RWPE2 (cell line): ENCODE data around the gene MSI2.

Experiments used
- ATAC-seq: fragments of 200-7000 bp; cut with Tn5 transposase; 3 replicates; pipeline ENCODE4 v1.9.1; 2021; ENCODE audit warnings: low read depth
- DNase-seq: peaks from one replicate; pipeline ENCODE4 v3.0.0-alpha.2; 2020; ENCODE audit warnings: low spot score
- H3K27ac ChIP-seq: fragments of 450-650 bp; 2 replicates; pipeline ENCODE4 v1.5.1; 2017; ENCODE audit warnings: mild to moderate bottlenecking; ENCODE audit not compliant: poor library complexity, severe bottlenecking
- H3K27me3 ChIP-seq: fragments of 250-450 bp; sonication (Bioruptor Pico); 2 replicates; pipeline ENCODE4 v1.5.1; 2021; ENCODE audit warnings: mild to moderate bottlenecking, moderate library complexity; ENCODE audit not compliant: insufficient read depth, poor library complexity, severe bottlenecking
- H3K36me3 ChIP-seq: fragments of 250-450 bp; sonication (Bioruptor Pico); 2 replicates; pipeline ENCODE4 v1.5.1; 2020; ENCODE audit warnings: low read depth, mild to moderate bottlenecking, moderate library complexity
- H3K4me1 ChIP-seq: fragments of 250-450 bp; sonication (Bioruptor Pico); 2 replicates; pipeline ENCODE4 v1.5.1; 2021; ENCODE audit warnings: mild to moderate bottlenecking, moderate library complexity; ENCODE audit not compliant: insufficient read depth, poor library complexity, severe bottlenecking
- H3K4me3 ChIP-seq: fragments of 250-450 bp; sonication (Bioruptor Pico); 2 replicates; pipeline ENCODE4 v1.5.1; 2021; ENCODE audit warnings: mild to moderate bottlenecking, moderate library complexity; ENCODE audit not compliant: severe bottlenecking
- H3K9me3 ChIP-seq: fragments of 250-450 bp; sonication (Bioruptor Pico); 2 replicates; pipeline ENCODE4 v1.5.1; 2021; ENCODE audit warnings: mild to moderate bottlenecking, moderate library complexity; ENCODE audit not compliant: severe bottlenecking
- TF ChIP-seq, protein P1 (sequence below): fragments of 450-650 bp; IDR thresholded peaks from one replicate; pipeline ENCODE4 v1.5.1; 2017; ENCODE audit warnings: mild to moderate bottlenecking, moderate library complexity; ENCODE audit not compliant: poor library complexity, severe bottlenecking

Gene MSI2

DNA sequence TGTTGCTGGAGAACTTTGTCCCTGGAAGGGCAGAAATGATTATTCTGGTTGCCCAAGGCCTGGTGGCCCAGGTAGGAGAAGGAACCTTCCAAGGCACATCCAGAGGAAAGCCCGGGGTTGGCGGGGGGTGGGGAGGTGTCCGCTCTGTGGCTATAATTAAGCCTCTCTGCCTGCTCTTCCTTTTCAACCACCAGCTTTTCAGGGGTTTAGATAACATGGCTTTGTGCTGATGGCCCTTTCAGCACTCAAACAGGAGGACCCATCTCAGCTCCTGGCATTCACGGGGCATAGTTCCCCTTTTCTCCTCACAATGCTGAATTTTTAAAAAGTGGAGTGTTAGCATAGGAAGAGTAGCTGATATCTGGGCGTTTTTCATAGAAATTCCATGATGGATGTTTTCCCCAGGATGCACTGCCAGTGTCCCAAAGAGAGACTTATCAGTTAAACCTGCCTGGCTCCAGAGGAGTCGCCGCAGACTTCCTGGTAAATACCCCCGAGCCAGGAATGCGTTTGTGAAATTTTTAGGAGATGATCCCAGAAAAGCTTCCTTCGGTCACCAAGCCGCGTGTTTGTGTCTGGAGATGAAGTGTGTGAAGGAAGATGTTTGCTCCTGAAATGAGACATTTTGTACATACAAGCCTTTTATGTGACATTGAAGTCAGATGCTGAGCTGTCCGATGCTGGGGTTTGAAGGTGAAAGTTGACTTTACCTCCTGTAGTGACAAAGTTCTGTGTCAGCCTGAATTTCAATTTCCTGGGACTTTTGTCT lies 188.5 kb downstream of the MSI2 start:
- H3K36me3 ChIP-seq = no peaks in the 10 kb centered on the region
- no peak overlapping the region for H3K27ac ChIP-seq
- TF ChIP-seq, protein P1, sequence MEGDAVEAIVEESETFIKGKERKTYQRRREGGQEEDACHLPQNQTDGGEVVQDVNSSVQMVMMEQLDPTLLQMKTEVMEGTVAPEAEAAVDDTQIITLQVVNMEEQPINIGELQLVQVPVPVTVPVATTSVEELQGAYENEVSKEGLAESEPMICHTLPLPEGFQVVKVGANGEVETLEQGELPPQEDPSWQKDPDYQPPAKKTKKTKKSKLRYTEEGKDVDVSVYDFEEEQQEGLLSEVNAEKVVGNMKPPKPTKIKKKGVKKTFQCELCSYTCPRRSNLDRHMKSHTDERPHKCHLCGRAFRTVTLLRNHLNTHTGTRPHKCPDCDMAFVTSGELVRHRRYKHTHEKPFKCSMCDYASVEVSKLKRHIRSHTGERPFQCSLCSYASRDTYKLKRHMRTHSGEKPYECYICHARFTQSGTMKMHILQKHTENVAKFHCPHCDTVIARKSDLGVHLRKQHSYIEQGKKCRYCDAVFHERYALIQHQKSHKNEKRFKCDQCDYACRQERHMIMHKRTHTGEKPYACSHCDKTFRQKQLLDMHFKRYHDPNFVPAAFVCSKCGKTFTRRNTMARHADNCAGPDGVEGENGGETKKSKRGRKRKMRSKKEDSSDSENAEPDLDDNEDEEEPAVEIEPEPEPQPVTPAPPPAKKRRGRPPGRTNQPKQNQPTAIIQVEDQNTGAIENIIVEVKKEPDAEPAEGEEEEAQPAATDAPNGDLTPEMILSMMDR = no peak
- H3K4me3 ChIP-seq = no peak overlapping the region
- H3K9me3 ChIP-seq = no peaks in the 10 kb centered on the region
- H3K27me3 ChIP-seq = no peaks in the 10 kb centered on the region
- DNase-seq (no peak), ATAC-seq (no peak)
- peaks cover 34% of the 10 kb centered on the region for H3K4me1 ChIP-seq

DNA sequence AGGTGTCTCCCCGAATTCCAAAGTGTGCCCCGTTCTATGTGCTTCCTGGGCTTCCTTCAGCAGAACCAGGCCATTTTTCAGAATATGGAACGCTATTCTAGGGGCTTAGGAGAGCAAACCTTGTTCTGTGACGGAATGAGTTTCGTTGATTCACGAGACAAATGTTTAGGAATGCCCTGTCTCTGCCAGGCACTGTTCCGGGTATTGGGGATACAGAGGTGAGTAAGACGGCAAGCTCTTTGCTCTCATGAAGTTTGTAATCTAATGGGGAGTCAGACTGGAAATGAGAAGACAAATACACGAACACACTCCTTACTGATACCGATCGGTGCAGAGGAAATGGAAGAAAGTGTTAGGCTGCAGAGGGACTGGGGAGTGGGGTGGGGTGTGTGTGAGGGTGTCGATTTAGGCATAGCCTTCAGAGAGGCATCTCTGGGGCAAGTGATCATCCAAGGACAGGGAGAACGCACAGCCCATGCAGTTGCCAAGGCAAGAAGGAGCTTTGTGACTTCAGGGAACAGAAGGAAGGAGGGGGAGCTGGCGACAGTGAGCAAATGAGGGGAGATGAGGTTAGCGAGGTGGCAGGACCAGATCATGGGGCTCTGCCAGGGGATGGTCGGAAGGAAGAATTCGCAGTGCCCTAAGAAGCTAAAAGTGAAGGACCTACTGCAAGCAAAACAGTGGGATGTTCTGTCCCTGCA lies 189.6 kb downstream of the MSI2 start:
- Histone ChIP-seq H3K4me1 (peaks cover 24% of the 10 kb centered on the region), H3K27ac (no peak overlapping the region), H3K27me3 (no peaks in the 10 kb centered on the region), H3K9me3 (no peaks in the 10 kb centered on the region), H3K4me3 (no peak overlapping the region), H3K36me3 (no peaks in the 10 kb centered on the region)
- DNase-seq (no peak), ATAC-seq (no peak)
- TF ChIP-seq, protein P1 = no peak

DNA sequence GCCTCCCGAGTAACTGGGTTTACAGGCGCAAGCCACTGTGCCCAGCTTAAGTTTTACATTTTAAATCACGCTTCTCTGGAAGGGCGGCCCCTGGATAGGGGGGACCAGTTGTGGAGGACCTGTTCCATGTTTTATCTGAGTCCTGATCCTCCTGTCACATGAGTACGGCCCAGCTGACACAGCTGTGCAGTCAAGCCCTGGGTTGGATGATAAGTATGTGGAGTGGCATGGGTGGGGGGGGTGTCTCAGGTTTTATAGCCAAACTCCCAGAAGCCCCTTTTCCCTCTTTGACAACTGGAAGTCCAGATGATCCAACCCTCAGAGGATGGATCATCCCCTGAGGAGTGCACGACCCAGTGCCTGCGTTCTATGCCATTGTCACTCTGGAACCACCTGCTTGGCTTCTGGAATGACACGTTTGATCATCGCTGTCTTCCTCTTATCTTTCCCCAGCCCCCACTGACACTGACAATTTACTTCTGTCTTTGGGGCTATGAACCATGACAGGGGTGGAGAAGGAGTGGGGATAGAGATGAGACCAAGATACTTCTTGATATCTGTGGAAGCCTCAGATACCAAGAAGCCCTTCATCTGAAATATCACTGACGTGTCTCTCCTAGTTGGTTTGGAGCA lies 191.2 kb downstream of the MSI2 start:
- TF ChIP-seq, protein P1 = no peak
- no peaks in the 10 kb centered on the region for H3K36me3 ChIP-seq

DNA sequence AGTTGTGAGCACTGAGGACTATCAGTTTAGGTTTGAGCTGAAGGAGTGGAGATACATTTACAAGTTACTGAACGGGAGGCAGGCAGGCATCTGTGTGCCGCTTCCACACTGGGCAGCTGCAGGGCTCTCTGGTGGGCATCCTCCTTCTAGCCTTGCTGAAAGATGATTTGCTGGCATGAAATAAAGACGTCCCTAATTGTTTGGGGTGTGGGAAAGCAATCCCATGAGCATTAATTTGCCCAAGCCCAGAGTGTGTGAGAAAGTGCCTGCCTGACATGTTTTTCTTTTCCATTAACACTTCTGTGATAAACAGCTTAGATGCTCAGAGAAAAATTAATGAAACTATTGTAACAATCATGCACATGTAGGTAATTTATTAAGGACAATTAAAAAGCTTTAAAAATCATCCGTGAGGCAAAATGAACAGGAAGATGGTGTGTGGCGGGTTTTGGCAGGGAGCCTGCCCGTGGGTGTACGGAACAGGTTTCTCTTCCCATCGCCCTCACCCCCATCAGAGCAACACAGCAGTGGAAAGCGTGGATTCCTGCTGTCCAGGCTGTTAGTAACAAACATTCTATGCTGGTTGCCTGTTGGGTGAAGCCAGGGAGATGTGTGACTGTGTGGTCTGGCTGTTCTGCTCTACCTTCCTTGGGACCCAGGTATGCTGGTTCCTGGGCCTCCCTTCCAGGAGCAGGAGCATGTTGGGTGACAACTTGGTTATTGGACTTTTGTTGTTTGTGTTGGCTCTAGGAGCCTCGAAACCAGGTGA lies 191.9 kb downstream of the MSI2 start:
- Histone ChIP-seq H3K36me3 (no peaks in the 10 kb centered on the region), H3K4me1 (peaks cover 5% of the 10 kb centered on the region), H3K27ac (no peak overlapping the region), H3K9me3 (no peaks in the 10 kb centered on the region), H3K4me3 (no peak overlapping the region), H3K27me3 (no peaks in the 10 kb centered on the region)
- no peak for DNase-seq
- TF ChIP-seq, protein P1 = no peak
- ATAC-seq = no peak

More for the DNA sequence above, 191.2 kb downstream of the MSI2 start:
- DNase-seq (no peak), ATAC-seq (no peak)
- H3K4me3 ChIP-seq = no peak overlapping the region
- H3K9me3 ChIP-seq = no peaks in the 10 kb centered on the region
- H3K27ac ChIP-seq = no peak overlapping the region
- peaks cover 12% of the 10 kb centered on the region for H3K4me1 ChIP-seq
- no peaks in the 10 kb centered on the region for H3K27me3 ChIP-seq
